IMR-90 (cell line): ENCODE measurements around the gene POMT1. TPM values are rescaled to one million over a fixed set of nuclear protein-coding genes. Genes with fewer than 3 reads are reported as not detected.

Source experiments
- microRNA-seq, 2 experiments: library from miRNA; stranded (forward) in 1 of 2; unstranded in 1 of 2; fragments of 10-50 nt in 1 of 2; fragments of <30 nt in 1 of 2; gene quantifications in 1 of 2; microRNA quantifications in 1 of 2; one replicate each; pipeline versions ENCODE3 to v1.1.0; 2013 to 2020; ENCODE audit not compliant: insufficient read depth in 1 of 2, insufficient read length in 1 of 2, unreplicated experiment in 1 of 2
- polyA plus RNA-seq, 3 experiments: library from polyadenylated mRNA; depleted of rRNA; stranded (reverse); fragments of >200 nt; gene quantifications; 2 replicates each; pipeline ENCODE4 v1.2.3, GENCODE V29; 2012; ENCODE audit warnings: low replicate concordance in 1 of 3
- small RNA-seq, 5 experiments: library from RNA; depleted of rRNA; stranded (forward); fragments of <200 nt; gene quantifications; one replicate each; pipeline ENCODE3, GENCODE V24; 2012
- total RNA-seq: library from RNA; depleted of rRNA; stranded (reverse); fragments of >200 nt; gene quantifications from 2 replicates; pipeline ENCODE4 v1.2.3, GENCODE V29; 2012; rRNA removed

POMT1 gene
- total and polyA plus RNA-seq, 2 of the 4 experiments (the other 2 are of a cell fraction): 24.2 to 36.5 TPM

Small RNA genes within 50 kb of the gene (microRNA-seq; reads per million reads assigned to microRNA genes)
- gene SNORD62A (ENCODE audit: insufficient read depth, insufficient read length): not detected
- gene SNORD62B (ENCODE audit: insufficient read depth, insufficient read length): not detected

Small RNA genes within 50 kb of the gene (small RNA-seq; reads per million reads assigned to genes)
- gene SNORD62A: 0 to 0.63 (median 0) reads per million in 5 experiments
- 0 to 1.8 (median 0.73) reads per million in 5 experiments for gene SNORD62B

Other genes with a start within 250 kb of the POMT1 start
- under 0.01 and 0.18 TPM in 2 replicates for gene FAM78A, start 226.4 kb upstream of the POMT1 start, total RNA-seq
- gene FAM78A, start 226.4 kb upstream of the POMT1 start, polyA plus RNA-seq (2012; rRNA removed): 0.27 and 0.56 TPM in 2 replicates
- 0.54 and 0.56 TPM in 2 replicates for gene PLPP7, start 213.2 kb upstream of the POMT1 start, total RNA-seq
- 1.2 TPM in 2 replicates for gene PLPP7, start 213.2 kb upstream of the POMT1 start, polyA plus RNA-seq (2012; rRNA removed)
- gene PRRC2B, start 108.8 kb upstream of the POMT1 start, total RNA-seq: 19.4 and 22.2 TPM in 2 replicates
- gene PRRC2B, start 108.8 kb upstream of the POMT1 start, polyA plus RNA-seq (2012; rRNA removed): 39.1 and 46.5 TPM in 2 replicates
- 16.9 and 17.9 TPM in 2 replicates for gene UCK1, start 28.3 kb downstream of the POMT1 start, total RNA-seq
- gene UCK1, start 28.3 kb downstream of the POMT1 start, polyA plus RNA-seq (2012; rRNA removed): 21.4 and 22.5 TPM in 2 replicates
- gene PRRT1B, start 42.6 kb downstream of the POMT1 start, total RNA-seq: not detected in 2 replicates
- gene PRRT1B, start 42.6 kb downstream of the POMT1 start, polyA plus RNA-seq (2012; rRNA removed): not detected in 2 replicates
- gene RAPGEF1, start 237.2 kb downstream of the POMT1 start, total RNA-seq: 13.1 and 13.3 TPM in 2 replicates
- gene RAPGEF1, start 237.2 kb downstream of the POMT1 start, polyA plus RNA-seq (2012; rRNA removed): 22.3 and 23.0 TPM in 2 replicates